Limb (tissue), 2 donors: ENCODE measurements around the gene PPP1R13L.

Experiments used
- DNase-seq, 2 donors: peaks; one replicate each; pipeline ENCODE4 v3.0.0-alpha.2; 2016; ENCODE audit errors: extremely low spot score in 2 of 2

The PPP1R13L gene

GRCh38 chr19:45368737-45369340 is 36.0 kb downstream of the PPP1R13L start:
- DNase-seq = no peak

GRCh38 chr19:45368127-45368526 is 36.7 kb downstream of the PPP1R13L start:
- DNase-seq = no peak

GRCh38 chr19:45364696-45365095 is 40.2 kb downstream of the PPP1R13L start:
- no peak for DNase-seq

- no peak for DNase-seq
These were observed 40.9 kb downstream of the PPP1R13L start for GRCh38 chr19:45363861-45364459.

GRCh38 chr19:45362291-45362690 is 42.6 kb downstream of the PPP1R13L start:
- no peak for DNase-seq

- DNase-seq = no peak
These were observed 43.3 kb downstream of the PPP1R13L start for GRCh38 chr19:45361608-45362007.

GRCh38 chr19:45358213-45358792 is 46.6 kb downstream of the PPP1R13L start:
- no peak for DNase-seq

GRCh38 chr19:45357445-45357783 is 47.5 kb downstream of the PPP1R13L start:
- DNase-seq = no peak

GRCh38 chr19:45356760-45357444 is 48.0 kb downstream of the PPP1R13L start:
- no peak for DNase-seq

GRCh38 chr19:45355910-45356309 is 49.0 kb downstream of the PPP1R13L start:
- DNase-seq = no peak

- DNase-seq = no peak
These were observed 49.5 kb downstream of the PPP1R13L start for GRCh38 chr19:45355402-45355801.

- DNase-seq = no peak
These were observed 50.5 kb downstream of the PPP1R13L start for GRCh38 chr19:45354241-45354842.

GRCh38 chr19:45352914-45353796 is 51.7 kb downstream of the PPP1R13L start:
- no peak for DNase-seq

- no peak for DNase-seq
These were observed 52.4 kb downstream of the PPP1R13L start for GRCh38 chr19:45352471-45352870.

- DNase-seq = no peak
These were observed 52.8 kb downstream of the PPP1R13L start for GRCh38 chr19:45352062-45352461.

GRCh38 chr19:45351401-45351952 is 53.4 kb downstream of the PPP1R13L start:
- DNase-seq = no peak

- no peak for DNase-seq
These were observed 54.3 kb downstream of the PPP1R13L start for GRCh38 chr19:45350477-45351058.

GRCh38 chr19:45349430-45349941 is 55.4 kb downstream of the PPP1R13L start:
- DNase-seq = no peak

GRCh38 chr19:45349126-45349415 is 55.8 kb downstream of the PPP1R13L start:
- DNase-seq = no peak

GRCh38 chr19:45348367-45349125 is 56.3 kb downstream of the PPP1R13L start:
- no peak for DNase-seq
